Endodermal cell (in vitro differentiated cells): ENCODE data around the gene TPRA1. TPM values are rescaled to one million over a fixed set of nuclear protein-coding genes. Genes with fewer than 3 reads are reported as not detected.

Source experiments
- DNase-seq: peaks from one replicate; pipeline ENCODE4 v3.0.0-alpha.2; 2017
- H3K27ac ChIP-seq: 2 replicates; pipeline ENCODE4 v1.5.1; 2013; ENCODE audit warnings: mild to moderate bottlenecking, low read depth, low read length, moderate library complexity
- H3K27me3 ChIP-seq: 2 replicates; pipeline ENCODE4 v1.6.1; 2013; ENCODE audit warnings: mild to moderate bottlenecking, low read length, moderate library complexity; ENCODE audit not compliant: insufficient read depth, control insufficient read depth, poor library complexity, severe bottlenecking
- H3K36me3 ChIP-seq: 2 replicates; pipeline ENCODE4 v1.7.0; 2013; ENCODE audit warnings: mild to moderate bottlenecking, low read length, moderate library complexity; ENCODE audit not compliant: control insufficient read depth, insufficient read depth
- H3K4me1 ChIP-seq: one replicate; pipeline ENCODE4 v1.7.0; 2013; ENCODE audit warnings: low read length; ENCODE audit not compliant: control insufficient read depth, insufficient read depth
- H3K4me3 ChIP-seq: 2 replicates; pipeline ENCODE4 v1.5.1; 2013; ENCODE audit warnings: mild to moderate bottlenecking, low read length, moderate library complexity
- H3K9ac ChIP-seq: 2 replicates; pipeline ENCODE4 v1.6.1; 2013; ENCODE audit warnings: mild to moderate bottlenecking, low read length, moderate library complexity; ENCODE audit not compliant: poor library complexity, severe bottlenecking; ENCODE audit errors: extremely low read depth
- H3K9me3 ChIP-seq: 2 replicates; pipeline ENCODE4 v1.6.1; 2013; ENCODE audit warnings: mild to moderate bottlenecking, low read length, moderate library complexity; ENCODE audit not compliant: control insufficient read depth
- H3K27ac Mint-ChIP-seq: 2 replicates; pipeline ENCODE4 v1.8.0; 2020; ENCODE audit warnings: mixed read lengths
- H3K27me3 Mint-ChIP-seq: 2 replicates; pipeline ENCODE4 v1.8.0; 2021; ENCODE audit warnings: mild to moderate bottlenecking, mixed read lengths; ENCODE audit not compliant: insufficient read depth
- H3K36me3 Mint-ChIP-seq: 2 replicates; pipeline ENCODE4 v1.8.0; 2020; ENCODE audit warnings: low read depth, mixed read lengths
- H3K4me1 Mint-ChIP-seq: 2 replicates; pipeline ENCODE4 v1.8.0; 2020; ENCODE audit warnings: mixed read lengths
- H3K4me3 Mint-ChIP-seq: 2 replicates; pipeline ENCODE4 v1.8.0; 2020; ENCODE audit warnings: mild to moderate bottlenecking, moderate library complexity, mixed read lengths
- H3K9me3 Mint-ChIP-seq: 2 replicates; pipeline ENCODE4 v1.8.0; 2020; ENCODE audit warnings: mild to moderate bottlenecking, mixed read lengths
- CTCF ChIP-seq: fragments of 200-600 bp; sonication (generic); conservative IDR thresholded peaks from 2 replicates; pipeline ENCODE4 v1.5.0; 2021; ENCODE audit warnings: antibody characterized with exemption, mild to moderate bottlenecking
- WGBS, 2 experiments: methylation state at CpG; one replicate each; pipeline versions ENCODE4 v1.1.5 to v1.1.7; 2013; ENCODE audit warnings: missing lambda C conversion rate in 2 of 2, mixed read lengths in 1 of 2; ENCODE audit not compliant: insufficient coverage in 1 of 2, insufficient read length in 1 of 2; 5-methylcytosine and 5-hydroxymethylcytosine counted together
- total RNA-seq, 2 donors: library from RNA; stranded (reverse); fragmentation: NEBNext Ultra II Directional in 1 of 2; extraction: Animal tissue kit (Norgen Biotek cat#: 25700) in 1 of 2; gene quantifications; 2 replicates in 1 of 2; 3 replicates in 1 of 2; pipeline ENCODE4 v1.2.1, GENCODE V29; 2021

TPRA1 gene
- total RNA-seq, 2 donors from 2014 or later = 22.9 TPM

- no peaks in the 10 kb centered on the region for H3K27me3 ChIP-seq
- H3K36me3 ChIP-seq = peaks cover 80% of the 10 kb centered on the region
- Mint-ChIP-seq H3K36me3 (peaks cover 91% of the 10 kb centered on the region), H3K27me3 (no peaks in the 10 kb centered on the region), H3K4me3 (no peak overlapping the region), H3K4me1 (no peaks in the 10 kb centered on the region), H3K27ac (no peak overlapping the region), H3K9me3 (no peaks in the 10 kb centered on the region)
- no peak overlapping the region for H3K27ac ChIP-seq
- H3K9ac ChIP-seq = no peak overlapping the region
- DNase-seq = no peak
- TF ChIP-seq CTCF = no peak
- no peak overlapping the region for H3K4me3 ChIP-seq
- H3K9me3 ChIP-seq = no peaks in the 10 kb centered on the region
- H3K4me1 ChIP-seq = no peaks in the 10 kb centered on the region
- WGBS, 2 experiments = 91 to 93% methylated on average over 3 to 5 of the region's 5 CpGs
These were observed 19.6 kb upstream of the TPRA1 start for GRCh38 chr3:127610105-127610504.

GRCh38 chr3:127608362-127608718, 17.8 kb upstream of the TPRA1 start:
- Mint-ChIP-seq H3K27ac (no peak overlapping the region), H3K36me3 (peaks cover 91% of the 10 kb centered on the region), H3K4me1 (no peaks in the 10 kb centered on the region), H3K4me3 (no peak overlapping the region), H3K27me3 (no peaks in the 10 kb centered on the region), H3K9me3 (no peaks in the 10 kb centered on the region)
- Histone ChIP-seq H3K4me1 (no peaks in the 10 kb centered on the region), H3K27me3 (no peaks in the 10 kb centered on the region), H3K9me3 (no peaks in the 10 kb centered on the region), H3K27ac (no peak overlapping the region), H3K36me3 (peaks cover 77% of the 10 kb centered on the region), H3K4me3 (no peak overlapping the region), H3K9ac (no peak overlapping the region)
- 95% methylated on average over 10 to 14 of the region's 14 CpGs for WGBS, 2 experiments
- DNase-seq = no peak
- TF ChIP-seq CTCF = no peak

GRCh38 chr3:127607675-127608361, 17.3 kb upstream of the TPRA1 start:
- H3K27me3 Mint-ChIP-seq = no peaks in the 10 kb centered on the region
- no peaks in the 10 kb centered on the region for H3K9me3 ChIP-seq
- no peaks in the 10 kb centered on the region for H3K9me3 Mint-ChIP-seq
- H3K36me3 Mint-ChIP-seq = peaks cover 89% of the 10 kb centered on the region
- 95 to 97% methylated on average over 6 to 7 of the region's 7 CpGs for WGBS, 2 experiments
- no peak overlapping the region for H3K27ac ChIP-seq
- no peak for TF ChIP-seq CTCF
- no peaks in the 10 kb centered on the region for H3K4me1 ChIP-seq
- H3K4me3 ChIP-seq = no peak overlapping the region
- H3K4me3 Mint-ChIP-seq = no peak overlapping the region
- no peak overlapping the region for H3K27ac Mint-ChIP-seq
- peaks cover 73% of the 10 kb centered on the region for H3K36me3 ChIP-seq
- no peak overlapping the region for H3K9ac ChIP-seq
- no peaks in the 10 kb centered on the region for H3K4me1 Mint-ChIP-seq
- no peaks in the 10 kb centered on the region for H3K27me3 ChIP-seq
- no peak for DNase-seq
